Measurements from ENCODE around the gene SHCBP1L.

The SHCBP1L gene

GRCh38 chr1:182952677-182953444, at the start of gene SHCBP1L:
Gene SHCBP1L, minus strand, starts transcription at chr1:182953166. Its CDS starts 33 bp downstream, at chr1:182953133.
- no peak for TF ChIP-seq CTCF (IDR thresholded peaks at IDR 0.05)

DNA sequence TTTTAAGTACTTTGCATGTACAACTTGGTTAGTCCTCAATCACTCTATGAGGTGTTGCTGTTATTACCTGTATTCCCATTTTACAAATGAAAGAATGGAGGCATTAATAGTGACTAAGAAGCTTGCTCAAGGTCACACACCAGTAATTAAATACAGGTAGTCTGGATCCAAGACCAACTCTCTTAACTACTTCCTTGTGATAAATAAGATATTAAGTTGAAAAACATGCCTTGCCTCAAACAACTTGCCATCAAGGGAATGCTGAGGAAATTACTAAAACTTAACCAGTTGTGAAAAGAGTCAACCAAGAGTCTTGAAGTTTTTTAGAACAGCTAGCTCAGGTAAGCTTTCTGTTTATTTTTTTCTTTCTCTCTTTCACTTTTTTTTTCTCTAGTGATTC, 49.3 kb upstream of the SHCBP1L start:
- no peak for TF ChIP-seq CTCF (IDR thresholded peaks at IDR 0.05)

- TF ChIP-seq CTCF (IDR thresholded peaks at IDR 0.05): no peak
Observed at GRCh38 chr1:183000167-183000962, 47.4 kb upstream of the SHCBP1L start.

DNA sequence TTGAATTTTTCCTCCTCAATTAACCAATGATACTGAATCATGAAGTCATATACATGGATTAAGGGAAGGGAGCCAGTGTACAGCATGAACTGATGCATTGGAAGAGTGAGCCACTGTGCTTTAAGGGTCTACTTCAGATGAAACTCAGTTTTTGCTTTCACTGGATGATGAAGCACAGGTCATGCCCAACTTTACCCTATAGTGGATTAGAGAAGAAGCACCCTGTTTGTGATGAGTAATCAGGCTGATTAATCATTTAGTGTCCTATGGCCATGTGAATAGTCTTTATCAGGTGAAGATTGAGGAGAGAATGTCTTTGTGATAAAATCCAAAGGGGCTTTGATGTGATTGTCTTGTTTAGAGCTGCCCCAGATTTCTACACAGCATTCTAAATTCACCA, 45.5 kb upstream of the SHCBP1L start:
- no peak for TF ChIP-seq CTCF (IDR thresholded peaks at IDR 0.05)

GRCh38 chr1:182996816-182997215, 43.9 kb upstream of the SHCBP1L start:
- no peak for TF ChIP-seq CTCF (IDR thresholded peaks at IDR 0.05)

DNA sequence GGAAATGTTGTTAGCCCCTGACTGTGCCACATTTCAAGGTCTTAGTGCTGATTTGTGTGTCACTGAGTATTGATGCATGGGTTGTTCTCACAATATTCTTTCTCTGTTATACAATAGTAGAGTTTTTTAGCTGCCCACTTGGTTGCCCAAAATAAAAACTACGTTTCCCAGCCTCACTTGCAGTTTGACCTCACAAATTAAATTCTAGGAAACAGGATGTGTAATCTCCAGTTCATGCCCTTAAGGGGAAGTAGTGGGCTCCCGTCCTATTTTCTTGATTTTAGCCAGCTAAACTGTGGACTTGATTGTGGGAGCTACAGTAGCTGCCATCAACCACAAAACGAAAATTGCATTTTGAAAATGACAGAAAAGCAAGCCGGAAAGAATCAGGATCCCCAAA, 42.9 kb upstream of the SHCBP1L start:
- TF ChIP-seq CTCF (IDR thresholded peaks at IDR 0.05): no peak

DNA sequence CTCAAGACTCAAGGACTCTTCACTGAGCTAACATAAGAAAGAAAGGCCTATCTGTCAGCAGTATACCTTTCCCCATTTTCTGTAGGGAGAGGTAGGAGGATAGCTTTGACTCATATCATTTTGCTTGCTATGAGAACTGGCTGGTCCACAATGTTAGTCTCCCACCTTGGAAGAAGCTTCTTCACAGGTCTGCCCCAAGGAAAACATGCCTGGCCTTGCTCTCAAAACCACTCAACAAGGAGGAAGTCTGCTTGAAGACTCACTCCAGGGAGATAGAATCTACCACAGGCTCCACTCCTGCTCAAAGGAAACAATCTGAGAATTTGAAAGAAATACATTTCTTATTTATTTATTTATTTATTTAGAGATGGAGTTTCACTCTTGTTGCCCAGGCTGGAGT, 40.8 kb upstream of the SHCBP1L start:
- TF ChIP-seq CTCF (IDR thresholded peaks at IDR 0.05): no peak
